ENCODE results near the gene SYNJ1.
"Not testable (repeated sequence)": the region's sequence is repeated elsewhere in the genome, so short reads cannot be mapped to it uniquely, and the experiment has no call there.

Gene SYNJ1

GRCh38 chr21:32727687-32728455 is at the start of gene SYNJ1:
Gene SYNJ1 (minus strand): TSS chr21:32728013. CDS start chr21:32726895, 1,118 bp downstream.
- peak; percentile 92 to 94 for DNase-seq

- DNase-seq, result no peak
These were observed 49.5 kb upstream of the SYNJ1 start for GRCh38 chr21:32777269-32777668.

GRCh38 chr21:32776743-32777142 is 48.9 kb upstream of the SYNJ1 start:
- no peak for DNase-seq

- DNase-seq, result not testable (repeated sequence)
These were observed 45.2 kb upstream of the SYNJ1 start for GRCh38 chr21:32773048-32773344.

- DNase-seq, result peak; percentile 69 to 77
These were observed 44.7 kb upstream of the SYNJ1 start for GRCh38 chr21:32772281-32773047.

- DNase-seq, result peak; percentile 47 to 51
These were observed 43.2 kb upstream of the SYNJ1 start for GRCh38 chr21:32770871-32771523.

- no peak for DNase-seq
These were observed 40.7 kb upstream of the SYNJ1 start for GRCh38 chr21:32768530-32768929.

- DNase-seq, result no peak
These were observed 37.2 kb upstream of the SYNJ1 start for GRCh38 chr21:32765058-32765457.

- DNase-seq, result no peak
These were observed 36.4 kb upstream of the SYNJ1 start for GRCh38 chr21:32764186-32764585.

- DNase-seq, result no peak
These were observed 30.0 kb upstream of the SYNJ1 start for GRCh38 chr21:32757804-32758203.

- DNase-seq, result no peak
These were observed 28.3 kb upstream of the SYNJ1 start for GRCh38 chr21:32756096-32756495.

GRCh38 chr21:32753818-32754585 is 26.2 kb upstream of the SYNJ1 start:
- DNase-seq, result no peak

- DNase-seq, result no peak
These were observed 22.6 kb upstream of the SYNJ1 start for GRCh38 chr21:32750405-32750804.

- DNase-seq, result no peak
These were observed 21.8 kb upstream of the SYNJ1 start for GRCh38 chr21:32749662-32750061.

- DNase-seq, result no peak
These were observed 20.7 kb upstream of the SYNJ1 start for GRCh38 chr21:32748529-32748928.

- no peak for DNase-seq
These were observed 19.6 kb upstream of the SYNJ1 start for GRCh38 chr21:32747396-32747795.

GRCh38 chr21:32746711-32747110 is 18.9 kb upstream of the SYNJ1 start:
- not testable (repeated sequence) for DNase-seq

GRCh38 chr21:32742396-32742795 is 14.6 kb upstream of the SYNJ1 start:
- no peak for DNase-seq

GRCh38 chr21:32741336-32741735 is 13.5 kb upstream of the SYNJ1 start:
- DNase-seq, result no peak

GRCh38 chr21:32739946-32740345 is 12.1 kb upstream of the SYNJ1 start:
- DNase-seq, result no peak

GRCh38 chr21:32736083-32736482 is 8.3 kb upstream of the SYNJ1 start:
- DNase-seq, result not testable (repeated sequence)

- peak; percentile 36 to 51 for DNase-seq
These were observed 7.7 kb upstream of the SYNJ1 start for GRCh38 chr21:32735524-32735923.

GRCh38 chr21:32733990-32734613 is 6.3 kb upstream of the SYNJ1 start:
- no peak for DNase-seq

Measured in activated CD4-positive, alpha-beta T cell treated with anti-CD3 and anti-CD28 coated beads, Interleukin-2, amount 50 U/mL, for 48 hours (primary cell).